Hindlimb muscle (tissue), 1 donor: ENCODE results near the gene RPS6KB2. TPM values are rescaled to one million over a fixed set of nuclear protein-coding genes. Genes with fewer than 3 reads are reported as not detected.
A peak's percentile ranks its signal among the peaks of the same experiment; 100 is the strongest.
"Not testable (repeated sequence)": the region's sequence is repeated elsewhere in the genome, so short reads cannot be mapped to it uniquely, and the experiment has no call there.

Source experiments
- DNase-seq: peaks from one replicate; pipeline ENCODE4 v3.0.0-alpha.2; 2013
- polyA plus RNA-seq: library from polyadenylated mRNA; unstranded; fragments of 120-200 nt; gene quantifications from one replicate; pipeline ENCODE4 v1.2.1, GENCODE V29; 2013; ENCODE audit not compliant: insufficient read length

The RPS6KB2 gene
- polyA plus RNA-seq, 1 donor: 30.3 TPM

GRCh38 chr11:67442504-67443404, 14.5 kb downstream of the RPS6KB2 start:
- no peak for DNase-seq

GRCh38 chr11:67445515-67445914, 17.2 kb downstream of the RPS6KB2 start:
- DNase-seq: no peak

- DNase-seq: no peak
These were observed 19.9 kb downstream of the RPS6KB2 start for GRCh38 chr11:67448220-67448609.

GRCh38 chr11:67449116-67449844, 21.0 kb downstream of the RPS6KB2 start:
- no peak for DNase-seq

GRCh38 chr11:67450796-67451657, 22.7 kb downstream of the RPS6KB2 start:
- no peak for DNase-seq

- no peak for DNase-seq
These were observed 23.3 kb downstream of the RPS6KB2 start for GRCh38 chr11:67451658-67451976.

- no peak for DNase-seq
These were observed 24.1 kb downstream of the RPS6KB2 start, which contains the start of gene GPR152 for GRCh38 chr11:67452141-67452952. TSS of gene GPR152 (minus strand) at chr11:67452729. CDS start at chr11:67452724, 5 bp downstream.

- no peak for DNase-seq
These were observed 25.8 kb downstream of the RPS6KB2 start for GRCh38 chr11:67453816-67454732.

GRCh38 chr11:67455054-67455453, 26.8 kb downstream of the RPS6KB2 start, which contains the start of gene CABP4:
TSS of gene CABP4 (plus strand) at chr11:67455354. CDS start at chr11:67455424, 70 bp downstream.
- DNase-seq: no peak

GRCh38 chr11:67456068-67456705, 27.9 kb downstream of the RPS6KB2 start:
- no peak for DNase-seq

- no peak for DNase-seq
These were observed 29.2 kb downstream of the RPS6KB2 start for GRCh38 chr11:67457453-67457852.

GRCh38 chr11:67458266-67458665, 30.0 kb downstream of the RPS6KB2 start:
- no peak for DNase-seq

- DNase-seq: no peak
These were observed 34.9 kb downstream of the RPS6KB2 start for GRCh38 chr11:67463186-67463585.

GRCh38 chr11:67463680-67464410, 35.6 kb downstream of the RPS6KB2 start:
- no peak for DNase-seq

GRCh38 chr11:67464411-67465188, 36.3 kb downstream of the RPS6KB2 start:
- peak; percentile 61 for DNase-seq

- no peak for DNase-seq
These were observed 36.9 kb downstream of the RPS6KB2 start for GRCh38 chr11:67465189-67465510.

GRCh38 chr11:67465530-67465929, 37.2 kb downstream of the RPS6KB2 start:
- DNase-seq: not testable (repeated sequence)

GRCh38 chr11:67466367-67466766, 38.1 kb downstream of the RPS6KB2 start:
- DNase-seq: no peak
